Transverse colon (tissue), 4 donors: ENCODE measurements around the gene CTBP2. TPM values are rescaled to one million over a fixed set of nuclear protein-coding genes. Genes with fewer than 3 reads are reported as not detected.
A peak's percentile ranks its signal among the peaks of the same experiment; 100 is the strongest.

Source experiments
- DNase-seq: peaks from one replicate; pipeline ENCODE4 v3.0.0-alpha.2; 2019
- H3K27ac ChIP-seq, 4 donors: fragments of 200-600 bp; sonication (generic); 2 replicates each; pipeline ENCODE4 v1.5.1; 2016 to 2018; ENCODE audit warnings: inconsistent platforms in 4 of 4
- H3K27me3 ChIP-seq: fragments of 200-600 bp; sonication (generic); 2 replicates; pipeline ENCODE4 v1.5.1; 2017; ENCODE audit warnings: inconsistent platforms
- H3K36me3 ChIP-seq, 4 donors: fragments of 200-600 bp; sonication (generic); 2 replicates each; pipeline ENCODE4 v1.5.1; 2017 to 2019; ENCODE audit warnings: inconsistent platforms in 4 of 4
- H3K4me1 ChIP-seq, 4 donors: fragments of 200-600 bp; sonication (generic); 2 replicates each; pipeline ENCODE4 v1.5.1; 2017 to 2020; ENCODE audit warnings: inconsistent platforms in 4 of 4
- H3K4me3 ChIP-seq, 4 donors: fragments of 200-600 bp; sonication (generic); 1 replicate in 1 of 4; 2 replicates in 3 of 4; pipeline versions ENCODE4 v1.5.1 to v1.6.1; 2017 to 2019; ENCODE audit warnings: inconsistent platforms in 4 of 4
- H3K9me3 ChIP-seq, 2 donors: fragments of 200-600 bp; sonication (generic); 2 replicates each; pipeline ENCODE4 v1.5.1; 2017 to 2019; ENCODE audit warnings: inconsistent platforms in 2 of 2
- CTCF ChIP-seq, 5 experiments: fragments of 200-600 bp in 3 of 5; fragments of 450-650 bp in 2 of 5; sonication (generic) in 3 of 5; IDR thresholded peaks; 1 replicate in 2 of 5; 2 replicates in 3 of 5; pipeline ENCODE4 v1.5.1; 2016 to 2017; ENCODE audit warnings: antibody characterized with exemption in 5 of 5, inconsistent platforms in 3 of 5, mild to moderate bottlenecking in 2 of 5, moderate library complexity in 1 of 5
- EP300 ChIP-seq: sonication (generic); formaldehyde crosslinking; IDR thresholded peaks from one replicate; pipeline ENCODE4 v1.6.1; 2017; ENCODE audit warnings: antibody characterized with exemption, low read depth
- POLR2A ChIP-seq: fragments of 450-650 bp; IDR thresholded peaks from one replicate; pipeline ENCODE4 v1.6.1; 2016; ENCODE audit warnings: antibody characterized with exemption, mild to moderate bottlenecking, moderate library complexity
- POLR2AphosphoS5 ChIP-seq, 3 donors: sonication (generic); formaldehyde crosslinking; IDR thresholded peaks; one replicate each; pipeline ENCODE4 v1.6.1; 2016; ENCODE audit warnings: antibody characterized with exemption in 3 of 3
- WGBS, 2 donors: methylation state at CpG; one replicate each; pipeline ENCODE4 v1.1.5; 2018; ENCODE audit warnings: low coverage in 1 of 2; 5-methylcytosine and 5-hydroxymethylcytosine counted together
- in situ Hi-C, 4 donors: fragments of 200-750 bp; cut with MboI; loops; one replicate each; pipeline versions ENCODE4 v1.15.0 to v1.15.1; 2017; ENCODE audit warnings: low sequenced_read_pairs in 3 of 4, low pct_ligation_motif_present in 1 of 4, low pct_unique_long_range_greater_than_20kb in 1 of 4
- intact Hi-C: fragments of 100-400 bp; cut with DNase I; formaldehyde crosslinking; loops from one replicate; pipeline ENCODE4 v1.15.1; 2023; ENCODE audit warnings: low total_unique reads
- total RNA-seq, 4 donors: library from RNA; depleted of rRNA; stranded (reverse); fragments of >200 nt; gene quantifications; one replicate each; pipeline ENCODE4 v1.1.0, GENCODE V29; 2016

Gene CTBP2
- total RNA-seq, 4 donors from 2014 or later = 71.9 to 247 (median 98.4) TPM

GRCh38 chr10:125147971-125148439 is 12.4 kb downstream of the CTBP2 start:
- TF ChIP-seq EP300 (no peak), POLR2A (no peak), CTCF (IDR thresholded peaks at IDR 0.05) (no peak), POLR2AphosphoS5 (IDR thresholded peaks at IDR 0.05) (no peak)
- Histone ChIP-seq H3K4me3 (no peak overlapping the region), H3K4me1 (peaks cover 60 to 93% (median 84%) of the 10 kb centered on the region in 4 donors), H3K9me3 (no peaks in the 10 kb centered on the region), H3K36me3 (no peaks in the 10 kb centered on the region), H3K27me3 (no peaks in the 10 kb centered on the region), H3K27ac (peak overlapping the region; percentile 98 to 99 (median 99))
- intact Hi-C loops (loop anchor here (10.0 kb wide), 1 partner anchor 103 kb away; no protein-coding TSS in a partner anchor), in situ Hi-C loops (no loop called here)
- whole genome bisulfite sequencing, 2 donors = 31 to 50% methylated on average over 1 to 7 of the region's 7 CpGs
- no peak for DNase-seq

DNA sequence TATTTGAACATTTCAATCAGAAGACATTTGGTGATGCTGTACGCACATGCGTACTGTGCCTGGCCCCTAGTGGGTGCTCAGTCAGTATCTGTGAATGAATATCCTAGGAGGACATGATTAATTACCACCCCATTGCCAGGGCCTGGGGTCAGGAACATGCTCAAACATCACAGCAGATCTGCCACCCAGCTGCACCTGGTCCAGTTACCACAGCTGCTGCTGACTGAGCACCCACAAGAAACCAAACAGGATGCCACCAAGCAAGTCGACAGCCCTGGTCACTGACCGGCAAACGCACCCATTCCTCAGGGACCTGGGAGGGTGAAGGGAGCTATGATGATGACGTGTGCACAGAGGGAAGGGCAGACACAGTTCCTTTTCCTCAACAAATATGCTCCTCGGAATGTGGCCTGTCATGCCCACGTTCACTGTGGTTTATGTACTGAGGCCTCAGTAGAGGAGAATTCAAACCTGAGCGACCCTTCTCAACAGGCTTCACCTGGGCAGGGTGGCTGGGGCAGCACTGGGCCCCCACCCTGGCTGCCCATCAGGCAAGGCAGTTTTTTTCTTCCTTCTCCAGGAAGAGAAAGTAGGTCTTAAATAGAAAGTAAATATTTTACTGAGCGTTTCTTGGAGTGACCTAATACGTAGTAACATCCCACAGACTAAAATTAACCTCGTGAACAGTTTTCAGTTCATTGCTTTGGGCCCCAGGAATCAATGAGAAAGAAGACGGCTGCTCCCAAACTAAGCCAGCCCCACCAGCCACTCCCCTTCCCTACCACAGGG is 13.4 kb downstream of the CTBP2 start:
- H3K9me3 ChIP-seq = no peaks in the 10 kb centered on the region
- H3K4me1 ChIP-seq = peaks cover 50 to 86% (median 75%) of the 10 kb centered on the region in 4 donors
- in situ Hi-C loops (no loop called here), intact Hi-C loops (loop anchor here (10.0 kb wide), 1 partner anchor 102 kb away; no protein-coding TSS in a partner anchor)
- DNase-seq = no peak
- WGBS, 2 donors = 27 to 29% methylated on average over 7 to 13 of the region's 13 CpGs
- H3K4me3 ChIP-seq = peak overlapping the region in 1 of 4 donors; percentile 0
- no peaks in the 10 kb centered on the region for H3K36me3 ChIP-seq
- peak in 1 of 3 donors; percentile 24 for TF ChIP-seq POLR2AphosphoS5 (IDR thresholded peaks at IDR 0.05)
- no peak for TF ChIP-seq CTCF (IDR thresholded peaks at IDR 0.05)
- H3K27ac ChIP-seq = peak overlapping the region; percentile 98 to 99 (median 99)
- no peaks in the 10 kb centered on the region for H3K27me3 ChIP-seq

DNA sequence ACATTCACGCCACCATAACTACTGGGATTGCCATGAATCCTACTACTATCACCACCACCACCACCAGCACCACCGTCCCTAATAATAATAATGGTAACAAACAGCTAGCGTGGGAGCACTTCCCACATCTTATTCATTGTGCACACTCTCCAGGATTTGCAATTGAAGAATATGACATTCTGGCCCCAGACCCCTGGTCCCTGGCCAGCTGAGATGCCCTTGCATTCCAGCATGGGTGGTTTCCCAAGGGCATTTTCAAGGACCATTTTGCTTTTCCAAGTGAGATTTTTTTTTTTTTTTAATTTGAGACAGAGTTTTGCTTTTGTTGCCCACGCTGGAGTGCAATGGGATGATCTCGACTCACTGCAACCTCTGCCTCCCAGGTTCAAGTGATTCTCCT is 14.7 kb downstream of the CTBP2 start:
- intact Hi-C loops = loop anchor here (10.0 kb wide), 1 partner anchor 101 kb away; no protein-coding TSS in a partner anchor

More for the DNA sequence above, 14.7 kb downstream of the CTBP2 start:
- H3K9me3 ChIP-seq = no peaks in the 10 kb centered on the region
- H3K27me3 ChIP-seq = no peaks in the 10 kb centered on the region
- H3K36me3 ChIP-seq = no peaks in the 10 kb centered on the region
- H3K4me1 ChIP-seq = peaks cover 42 to 83% (median 62%) of the 10 kb centered on the region in 4 donors
- H3K4me3 ChIP-seq = no peak overlapping the region
- 68 to 75% methylated on average over 4 to 5 of the region's 5 CpGs for WGBS, 2 donors
- H3K27ac ChIP-seq = peak overlapping the region in 3 of 4 donors; percentile 98 to 99 (median 99)
- in situ Hi-C loops = no loop called here
- DNase-seq = no peak
- TF ChIP-seq CTCF (IDR thresholded peaks at IDR 0.05) (no peak), POLR2A (no peak), EP300 (no peak), POLR2AphosphoS5 (IDR thresholded peaks at IDR 0.05) (no peak)
